ENCODE measurements around the gene TNFRSF18.

TNFRSF18 gene

GRCh38 chr1:1161078-1161682 lies 45.2 kb downstream of the TNFRSF18 start:
- no peak for DNase-seq

- DNase-seq = no peak
Measured at GRCh38 chr1:1160281-1160930, 46.0 kb downstream of the TNFRSF18 start.

- DNase-seq = no peak
Measured at GRCh38 chr1:1157914-1158710, 48.3 kb downstream of the TNFRSF18 start.

GRCh38 chr1:1157426-1157913 lies 48.9 kb downstream of the TNFRSF18 start:
- DNase-seq = peak; percentile 89

- DNase-seq = no peak
Measured at GRCh38 chr1:1157033-1157365, 49.4 kb downstream of the TNFRSF18 start.

GRCh38 chr1:1156140-1157032 lies 50.0 kb downstream of the TNFRSF18 start:
- DNase-seq = no peak

GRCh38 chr1:1155258-1155657 lies 51.1 kb downstream of the TNFRSF18 start:
- no peak for DNase-seq

GRCh38 chr1:1153874-1154273 lies 52.5 kb downstream of the TNFRSF18 start:
- no peak for DNase-seq

Data from 8988T (cell line).